Activated CD4-positive, alpha-beta T cell treated with anti-CD3 and anti-CD28 coated beads for 36 hours (primary cell): ENCODE measurements around the gene WDR91. TPM values are rescaled to one million over a fixed set of nuclear protein-coding genes. Genes with fewer than 3 reads are reported as not detected.
A peak's percentile ranks its signal among the peaks of the same experiment; 100 is the strongest.

ENCODE experiments used
- ATAC-seq: fragments of 200-7000 bp; cut with Tn5 transposase; one replicate; pipeline ENCODE4 v1.10.0; 2021; ENCODE audit warnings: mild to moderate bottlenecking, moderate library complexity
- CTCF ChIA-PET: fragments of 350-600 bp; sonication (Branson Sonifier 250); formaldehyde crosslinking; loops from one replicate; lab custom pipeline; 2021; ENCODE audit warnings: antibody characterized with exemption; lab: Charles Lee
- POLR2A ChIA-PET: fragments of 350-600 bp; sonication (Branson Sonifier 250); formaldehyde crosslinking; loops from one replicate; lab custom pipeline; 2021; ENCODE audit warnings: antibody characterized with exemption, inconsistent platforms; lab: Charles Lee
- DNase-seq: peaks from one replicate; pipeline ENCODE4 v3.0.0-alpha.2; 2020
- H3K27ac Mint-ChIP-seq: one replicate; pipeline ENCODE4 v1.8.0; 2021; ENCODE audit warnings: mixed read lengths
- H3K27me3 Mint-ChIP-seq: one replicate; pipeline ENCODE4 v1.8.0; 2021; ENCODE audit warnings: mixed read lengths
- H3K36me3 Mint-ChIP-seq: one replicate; pipeline ENCODE4 v1.8.0; 2021; ENCODE audit warnings: low read depth, mixed read lengths
- H3K4me1 Mint-ChIP-seq: one replicate; pipeline ENCODE4 v1.8.0; 2021; ENCODE audit warnings: mixed read lengths
- H3K4me3 Mint-ChIP-seq: one replicate; pipeline ENCODE4 v1.8.0; 2021; ENCODE audit warnings: mild to moderate bottlenecking, moderate library complexity, mixed read lengths
- H3K9me3 Mint-ChIP-seq: one replicate; pipeline ENCODE4 v1.8.0; 2021; ENCODE audit warnings: low read depth, mixed read lengths
- intact Hi-C, 2 experiments: fragments of 100-400 bp; cut with DNase I in 1 of 2; cut with micrococcal nuclease in 1 of 2; formaldehyde crosslinking; loops; one replicate each; pipeline versions ENCODE4 v1.14.2 to v1.15.1; 2022 to 2024; cut with DNase I, micrococcal nuclease
- microRNA-seq: library from miRNA; unstranded; fragments of <30 nt; microRNA quantifications from one replicate; pipeline ENCODE4 v1.2.0, GENCODE V29; 2021; ENCODE audit warnings: borderline replicate concordance
- total RNA-seq, 2 experiments: library from RNA; stranded (reverse); gene quantifications; one replicate each; pipeline ENCODE4 v1.2.3, GENCODE V29; 2021

WDR91 gene
- total RNA-seq, 2 experiments from 2014 or later = 11.8 to 12.0 TPM

GRCh38 chr7:135150072-135150782 is 61.1 kb downstream of the WDR91 start:
- Mint-ChIP-seq H3K4me1 (peaks cover 60% of the 10 kb centered on the region), H3K4me3 (peak overlapping the region; percentile 79), H3K27me3 (no peaks in the 10 kb centered on the region), H3K27ac (no peak overlapping the region), H3K9me3 (peaks cover 20% of the 10 kb centered on the region), H3K36me3 (peaks cover 42% of the 10 kb centered on the region)
- ChIA-PET POLR2A (interaction anchor here (1.2 kb wide), 1 partner anchor 14 kb away, joined by 4 read pairs; no protein-coding TSS in a partner anchor), CTCF (interaction anchor here (1.1 kb wide), 1 partner anchor 11 kb away, joined by 4 read pairs; no protein-coding TSS in a partner anchor)
- intact Hi-C loops = no loop called here
- ATAC-seq (no peak), DNase-seq (no peak)

GRCh38 chr7:135147899-135148721 is 63.2 kb downstream of the WDR91 start, which contains the start of gene TMEM140:
Gene TMEM140, plus strand, starts transcription at chr7:135148072. Its CDS starts 16,370 bp downstream, at chr7:135164442.
- POLR2A ChIA-PET = interaction anchor here (0.9 to 1.4 kb wide), 3 partner anchors 10 to 161 kb away, joined by 3 to 10 read pairs (median 4); partner anchors contain the start of genes AGBL3 and CYREN
- ATAC-seq = peak; percentile 81
- Mint-ChIP-seq H3K4me1 (peaks cover 52% of the 10 kb centered on the region), H3K27me3 (no peaks in the 10 kb centered on the region), H3K36me3 (peaks cover 21% of the 10 kb centered on the region), H3K9me3 (peaks cover 4% of the 10 kb centered on the region), H3K27ac (peak within 1 kb of the TSS; percentile 92), H3K4me3 (peak within 1 kb of the TSS; percentile 79)
- DNase-seq = peak; percentile 75
- CTCF ChIA-PET = interaction anchor here (0.9 to 2.7 kb wide), 8 partner anchors 10 to 481 kb away, joined by 3 to 12 read pairs (median 4); partner anchors contain the start of gene CYREN
- intact Hi-C loops = loop anchor here (1.0 to 5.0 kb wide), 10 partner anchors 21 to 515 kb away; partner anchors contain the start of genes AGBL3 (in 2 of the 2), BPGM (in 2 of the 2), WDR91 (in 2 of the 2) and CNOT4 (in 1 of the 2)

- intact Hi-C loops = loop anchor here (1.0 to 5.0 kb wide), 5 partner anchors 63 to 500 kb away; partner anchors contain the start of genes BPGM (in 2 of the 2), AGBL3 (in 1 of the 2), CNOT4 (in 1 of the 2) and WDR91 (in 1 of the 2)
- DNase-seq (no peak), ATAC-seq (peak; percentile 33)
- peak overlapping the region; percentile 92 for H3K27ac Mint-ChIP-seq
- peak overlapping the region; percentile 79 for H3K4me3 Mint-ChIP-seq
- H3K9me3 Mint-ChIP-seq = no peaks in the 10 kb centered on the region
- H3K4me1 Mint-ChIP-seq = peaks cover 52% of the 10 kb centered on the region
- POLR2A ChIA-PET = interaction anchor here (0.9 to 1.4 kb wide), 3 partner anchors 11 to 161 kb away, joined by 3 to 10 read pairs (median 4); partner anchors contain the start of genes AGBL3 and CYREN
- CTCF ChIA-PET = interaction anchor here (0.9 to 2.7 kb wide), 8 partner anchors 11 to 480 kb away, joined by 3 to 12 read pairs (median 4); partner anchors contain the start of gene CYREN
- no peaks in the 10 kb centered on the region for H3K27me3 Mint-ChIP-seq
- peaks cover 15% of the 10 kb centered on the region for H3K36me3 Mint-ChIP-seq
These were observed 63.9 kb downstream of the WDR91 start for GRCh38 chr7:135147341-135147898.

- H3K4me1 Mint-ChIP-seq = peaks cover 28% of the 10 kb centered on the region
- H3K27me3 Mint-ChIP-seq = no peaks in the 10 kb centered on the region
- ChIA-PET CTCF (interaction anchor here (0.6 to 1.0 kb wide), 4 partner anchors 14 to 631 kb away, joined by 3 read pairs; no protein-coding TSS in a partner anchor), POLR2A (no interaction called here)
- H3K4me3 Mint-ChIP-seq = no peak overlapping the region
- intact Hi-C loops = no loop called here
- peaks cover 4% of the 10 kb centered on the region for H3K36me3 Mint-ChIP-seq
- DNase-seq (no peak), ATAC-seq (no peak)
- peaks cover 4% of the 10 kb centered on the region for H3K9me3 Mint-ChIP-seq
- no peak overlapping the region for H3K27ac Mint-ChIP-seq
These were observed 67.2 kb downstream of the WDR91 start for GRCh38 chr7:135143885-135144668.

Small RNA genes lying within 50 kb of the gene (microRNA-seq; reads per million reads assigned to microRNA genes)
- gene MIR6509 = 1.8 reads per million

Other genes with a start within 250 kb of the WDR91 start
- 1 to 10 TPM; 2.1 to 2.2 TPM for gene AGBL3, start 225.0 kb downstream of the WDR91 start, total RNA-seq
- 10 to 100 TPM; 10.8 to 12.1 TPM for gene TMEM140, start 63.5 kb downstream of the WDR91 start, total RNA-seq
- 10 to 100 TPM; 32.6 to 40.5 TPM for gene CYREN, start 40.8 kb downstream of the WDR91 start, total RNA-seq
- not detected for gene STRA8, start 22.3 kb upstream of the WDR91 start, total RNA-seq